Hepatocyte (in vitro differentiated cells): ENCODE results near the gene SNCAIP. TPM values are rescaled to one million over a fixed set of nuclear protein-coding genes. Genes with fewer than 3 reads are reported as not detected.
A peak's percentile ranks its signal among the peaks of the same experiment; 100 is the strongest.

Experiments
- DNase-seq: peaks from one replicate; pipeline ENCODE4 v3.0.0-alpha.2; 2016; ENCODE audit warnings: low spot score
- H2AFZ ChIP-seq: fragments of 200-600 bp; sonication (generic); 2 replicates; pipeline ENCODE4 v1.6.0; 2016; ENCODE audit warnings: antibody characterized with exemption, mild to moderate bottlenecking
- H3K27ac ChIP-seq: fragments of 200-600 bp; sonication (generic); 2 replicates; pipeline ENCODE4 v1.5.1; 2016; ENCODE audit warnings: mild to moderate bottlenecking
- H3K27me3 ChIP-seq: fragments of 200-600 bp; sonication (generic); 2 replicates; pipeline ENCODE4 v1.6.1; 2016
- H3K36me3 ChIP-seq: fragments of 200-600 bp; sonication (generic); replicated peaks from 2 replicates; pipeline ENCODE4 v1.5.1; 2016; ENCODE audit warnings: low read depth; ENCODE audit not compliant: insufficient read depth
- H3K4me1 ChIP-seq: fragments of 200-600 bp; sonication (generic); 2 replicates; pipeline ENCODE4 v1.5.1; 2016; ENCODE audit warnings: mild to moderate bottlenecking, moderate library complexity; ENCODE audit not compliant: insufficient read depth
- H3K4me2 ChIP-seq: fragments of 200-600 bp; sonication (generic); 2 replicates; pipeline ENCODE4 v1.6.0; 2016
- H3K4me3 ChIP-seq: fragments of 200-600 bp; sonication (generic); 2 replicates; pipeline ENCODE4 v1.5.1; 2016; ENCODE audit warnings: mild to moderate bottlenecking
- H3K79me2 ChIP-seq: fragments of 200-600 bp; sonication (generic); 2 replicates; pipeline ENCODE4 v1.6.0; 2017; ENCODE audit warnings: mild to moderate bottlenecking
- H3K9me2 ChIP-seq: fragments of 200-600 bp; sonication (generic); replicated peaks from 2 replicates; pipeline ENCODE4 v1.6.0; 2017; ENCODE audit warnings: mild to moderate bottlenecking; ENCODE audit not compliant: insufficient read depth
- H3K9me3 ChIP-seq: fragments of 200-600 bp; sonication (generic); 2 replicates; pipeline ENCODE4 v1.5.1; 2016; ENCODE audit warnings: low read depth, mild to moderate bottlenecking
- H4K20me1 ChIP-seq: fragments of 200-600 bp; sonication (generic); 2 replicates; pipeline ENCODE4 v1.6.0; 2016; ENCODE audit warnings: mild to moderate bottlenecking; ENCODE audit not compliant: insufficient read depth, poor library complexity, severe bottlenecking
- EZH2 ChIP-seq: fragments of 200-600 bp; sonication (generic); IDR thresholded peaks from 2 replicates; pipeline ENCODE4 v1.6.1; 2016; ENCODE audit warnings: antibody characterized with exemption, mild to moderate bottlenecking, borderline replicate concordance
- EZH2phosphoT487 ChIP-seq: fragments of 200-600 bp; sonication (generic); IDR thresholded peaks from one replicate; pipeline ENCODE4 v1.6.1; 2018; ENCODE audit warnings: antibody characterized with exemption, mild to moderate bottlenecking, low read depth, moderate library complexity; ENCODE audit not compliant: unreplicated experiment, severe bottlenecking
- WGBS: methylation state at CpG from one replicate; pipeline ENCODE4 v1.1.6; 2016; ENCODE audit warnings: low lambda C conversion rate; ENCODE audit errors: missing lambda C conversion rate; 5-methylcytosine and 5-hydroxymethylcytosine counted together
- polyA plus RNA-seq: library from polyadenylated mRNA; unstranded; fragments of >200 nt; fragmentation: Nextera tagmentation; extraction: Ambion mirVana; gene quantifications from 2 replicates; pipeline ENCODE4 v1.2.1, GENCODE V29; 2016
- total RNA-seq: library from RNA; depleted of rRNA; stranded (reverse); fragments of >200 nt; gene quantifications from 2 replicates; pipeline ENCODE4 v1.2.3, GENCODE V29; 2014
- TF ChIP-seq, protein P1 (sequence below): fragments of 200-600 bp; sonication (generic); IDR thresholded peaks from 2 replicates; pipeline ENCODE4 v1.5.1; 2016; ENCODE audit warnings: antibody characterized with exemption, mild to moderate bottlenecking; ENCODE audit not compliant: poor library complexity

The SNCAIP gene
- total and polyA plus RNA-seq, 2 experiments from 2014 or later: 7.1 to 19.1 TPM

GRCh38 chr5:122457178-122457826, 145.3 kb downstream of the SNCAIP start:
- no peak for DNase-seq
- WGBS: 98% methylated on average over 6 of the region's 6 CpGs
- no peaks in the 10 kb centered on the region for H4K20me1 ChIP-seq

GRCh38 chr5:122458278-122458872, 146.3 kb downstream of the SNCAIP start:
- WGBS: 87% methylated on average over 8 of the region's 8 CpGs
- H3K9me3 ChIP-seq: no peaks in the 10 kb centered on the region
- no peak overlapping the region for H2AFZ ChIP-seq
- no peaks in the 10 kb centered on the region for H3K27me3 ChIP-seq
- no peaks in the 10 kb centered on the region for H3K4me1 ChIP-seq
- H3K79me2 ChIP-seq: no peaks in the 10 kb centered on the region
- no peak overlapping the region for H3K4me3 ChIP-seq
- H3K36me3 ChIP-seq: no peaks in the 10 kb centered on the region
- DNase-seq: peak; percentile 52
- H4K20me1 ChIP-seq: no peaks in the 10 kb centered on the region
- no peak for TF ChIP-seq EZH2phosphoT487
- TF ChIP-seq, protein P1, sequence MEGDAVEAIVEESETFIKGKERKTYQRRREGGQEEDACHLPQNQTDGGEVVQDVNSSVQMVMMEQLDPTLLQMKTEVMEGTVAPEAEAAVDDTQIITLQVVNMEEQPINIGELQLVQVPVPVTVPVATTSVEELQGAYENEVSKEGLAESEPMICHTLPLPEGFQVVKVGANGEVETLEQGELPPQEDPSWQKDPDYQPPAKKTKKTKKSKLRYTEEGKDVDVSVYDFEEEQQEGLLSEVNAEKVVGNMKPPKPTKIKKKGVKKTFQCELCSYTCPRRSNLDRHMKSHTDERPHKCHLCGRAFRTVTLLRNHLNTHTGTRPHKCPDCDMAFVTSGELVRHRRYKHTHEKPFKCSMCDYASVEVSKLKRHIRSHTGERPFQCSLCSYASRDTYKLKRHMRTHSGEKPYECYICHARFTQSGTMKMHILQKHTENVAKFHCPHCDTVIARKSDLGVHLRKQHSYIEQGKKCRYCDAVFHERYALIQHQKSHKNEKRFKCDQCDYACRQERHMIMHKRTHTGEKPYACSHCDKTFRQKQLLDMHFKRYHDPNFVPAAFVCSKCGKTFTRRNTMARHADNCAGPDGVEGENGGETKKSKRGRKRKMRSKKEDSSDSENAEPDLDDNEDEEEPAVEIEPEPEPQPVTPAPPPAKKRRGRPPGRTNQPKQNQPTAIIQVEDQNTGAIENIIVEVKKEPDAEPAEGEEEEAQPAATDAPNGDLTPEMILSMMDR: peak; percentile 47
- H3K9me2 ChIP-seq: no peaks in the 10 kb centered on the region
- H3K4me2 ChIP-seq: no peak overlapping the region
- H3K27ac ChIP-seq: no peak overlapping the region

More at GRCh38 chr5:122457178-122457826, 145.3 kb downstream of the SNCAIP start:
- TF ChIP-seq EZH2 (no peak), EZH2phosphoT487 (no peak)
- TF ChIP-seq, protein P1: no peak
- no peak overlapping the region for H2AFZ ChIP-seq
- H3K36me3 ChIP-seq: no peaks in the 10 kb centered on the region
- H3K4me3 ChIP-seq: no peak overlapping the region
- no peaks in the 10 kb centered on the region for H3K4me1 ChIP-seq
- H3K9me3 ChIP-seq: no peaks in the 10 kb centered on the region
- H3K4me2 ChIP-seq: no peak overlapping the region
- no peak overlapping the region for H3K27ac ChIP-seq
- no peaks in the 10 kb centered on the region for H3K9me2 ChIP-seq
- no peaks in the 10 kb centered on the region for H3K27me3 ChIP-seq
- no peaks in the 10 kb centered on the region for H3K79me2 ChIP-seq

- Histone ChIP-seq H3K79me2 (no peaks in the 10 kb centered on the region), H3K27ac (no peak overlapping the region)
Measured at GRCh38 chr5:122462486-122462885, 150.4 kb downstream of the SNCAIP start.

More at GRCh38 chr5:122462486-122462885, 150.4 kb downstream of the SNCAIP start:
- Histone ChIP-seq H3K36me3 (no peaks in the 10 kb centered on the region), H4K20me1 (no peaks in the 10 kb centered on the region), H3K27me3 (no peaks in the 10 kb centered on the region), H3K9me3 (no peaks in the 10 kb centered on the region), H3K4me2 (no peak overlapping the region), H3K4me3 (no peak overlapping the region), H2AFZ (no peak overlapping the region), H3K4me1 (no peaks in the 10 kb centered on the region), H3K9me2 (no peaks in the 10 kb centered on the region)
- DNase-seq: no peak
- no peak for TF ChIP-seq EZH2phosphoT487
- TF ChIP-seq, protein P1: no peak
- TF ChIP-seq EZH2: no peak
